ENCODE results near the gene GAS7.
"Not testable (repeated sequence)": the region's sequence is repeated elsewhere in the genome, so short reads cannot be mapped to it uniquely, and the experiment has no call there.

The GAS7 gene

GRCh38 chr17:10077561-10078299 is 120.7 kb downstream of the GAS7 start:
- DNase-seq (ENCODE audit: low read depth in 3 of 3, low spot score in 1 of 3) = no peak

- DNase-seq (ENCODE audit: low read depth in 3 of 3, low spot score in 1 of 3) = no peak
These were observed 122.5 kb downstream of the GAS7 start for GRCh38 chr17:10075919-10076318.

GRCh38 chr17:10073941-10074340 is 124.5 kb downstream of the GAS7 start:
- DNase-seq (ENCODE audit: low read depth in 3 of 3, low spot score in 1 of 3) = no peak

- DNase-seq (ENCODE audit: low read depth in 3 of 3, low spot score in 1 of 3) = no peak
These were observed 125.6 kb downstream of the GAS7 start for GRCh38 chr17:10072556-10073425.

GRCh38 chr17:10072086-10072485 is 126.3 kb downstream of the GAS7 start:
- DNase-seq (ENCODE audit: low read depth in 3 of 3, low spot score in 1 of 3) = no peak

- no peak for DNase-seq (ENCODE audit: low read depth in 3 of 3, low spot score in 1 of 3)
These were observed 127.3 kb downstream of the GAS7 start for GRCh38 chr17:10071141-10071540.

- no peak for DNase-seq (ENCODE audit: low read depth in 3 of 3, low spot score in 1 of 3)
These were observed 127.7 kb downstream of the GAS7 start for GRCh38 chr17:10070690-10071089.

GRCh38 chr17:10069301-10069700 is 129.1 kb downstream of the GAS7 start:
- no peak for DNase-seq (ENCODE audit: low read depth in 3 of 3, low spot score in 1 of 3)

GRCh38 chr17:10067446-10068143 is 130.8 kb downstream of the GAS7 start:
- no peak for DNase-seq (ENCODE audit: low read depth in 3 of 3, low spot score in 1 of 3)

- no peak for DNase-seq (ENCODE audit: low read depth in 3 of 3, low spot score in 1 of 3)
These were observed 133.9 kb downstream of the GAS7 start for GRCh38 chr17:10064536-10064935.

GRCh38 chr17:10063730-10064241 is 134.6 kb downstream of the GAS7 start:
- no peak for DNase-seq (ENCODE audit: low read depth in 3 of 3, low spot score in 1 of 3)

- DNase-seq (ENCODE audit: low read depth in 3 of 3, low spot score in 1 of 3) = no peak
These were observed 135.6 kb downstream of the GAS7 start for GRCh38 chr17:10062691-10063385.

GRCh38 chr17:10061111-10061845 is 137.1 kb downstream of the GAS7 start:
- no peak for DNase-seq (ENCODE audit: low read depth in 3 of 3, low spot score in 1 of 3)

- DNase-seq (ENCODE audit: low read depth in 3 of 3, low spot score in 1 of 3) = no peak
These were observed 137.9 kb downstream of the GAS7 start for GRCh38 chr17:10060526-10060925.

GRCh38 chr17:10059684-10060211 is 138.7 kb downstream of the GAS7 start:
- no peak for DNase-seq (ENCODE audit: low read depth in 3 of 3, low spot score in 1 of 3)

- no peak for DNase-seq (ENCODE audit: low read depth in 3 of 3, low spot score in 1 of 3)
These were observed 139.3 kb downstream of the GAS7 start for GRCh38 chr17:10058921-10059683.

GRCh38 chr17:10057466-10057865 is 140.9 kb downstream of the GAS7 start:
- not testable (repeated sequence) for DNase-seq (ENCODE audit: low read depth in 3 of 3, low spot score in 1 of 3)

- no peak for DNase-seq (ENCODE audit: low read depth in 3 of 3, low spot score in 1 of 3)
These were observed 143.0 kb downstream of the GAS7 start for GRCh38 chr17:10055262-10055975.
